ENCODE measurements around the gene BHLHE40. TPM values are rescaled to one million over a fixed set of nuclear protein-coding genes. Genes with fewer than 3 reads are reported as not detected.
A peak's percentile ranks its signal among the peaks of the same experiment; 100 is the strongest.

BHLHE40 gene
- total RNA-seq, 1 donor from 2014 or later = 96.3 TPM

GRCh38 chr3:4988983-4989834 is 10.0 kb downstream of the BHLHE40 start:
- no peak overlapping the region for H3K4me3 ChIP-seq (ENCODE audit: low read depth, low read length)
- DNase-seq (ENCODE audit: low read depth) = no peak
- TF ChIP-seq, protein P1, sequence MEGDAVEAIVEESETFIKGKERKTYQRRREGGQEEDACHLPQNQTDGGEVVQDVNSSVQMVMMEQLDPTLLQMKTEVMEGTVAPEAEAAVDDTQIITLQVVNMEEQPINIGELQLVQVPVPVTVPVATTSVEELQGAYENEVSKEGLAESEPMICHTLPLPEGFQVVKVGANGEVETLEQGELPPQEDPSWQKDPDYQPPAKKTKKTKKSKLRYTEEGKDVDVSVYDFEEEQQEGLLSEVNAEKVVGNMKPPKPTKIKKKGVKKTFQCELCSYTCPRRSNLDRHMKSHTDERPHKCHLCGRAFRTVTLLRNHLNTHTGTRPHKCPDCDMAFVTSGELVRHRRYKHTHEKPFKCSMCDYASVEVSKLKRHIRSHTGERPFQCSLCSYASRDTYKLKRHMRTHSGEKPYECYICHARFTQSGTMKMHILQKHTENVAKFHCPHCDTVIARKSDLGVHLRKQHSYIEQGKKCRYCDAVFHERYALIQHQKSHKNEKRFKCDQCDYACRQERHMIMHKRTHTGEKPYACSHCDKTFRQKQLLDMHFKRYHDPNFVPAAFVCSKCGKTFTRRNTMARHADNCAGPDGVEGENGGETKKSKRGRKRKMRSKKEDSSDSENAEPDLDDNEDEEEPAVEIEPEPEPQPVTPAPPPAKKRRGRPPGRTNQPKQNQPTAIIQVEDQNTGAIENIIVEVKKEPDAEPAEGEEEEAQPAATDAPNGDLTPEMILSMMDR (conservative IDR thresholded peaks at IDR 0.05; ENCODE audit: low read depth, low read length) = no peak

- DNase-seq (ENCODE audit: low read depth) = no peak
- H3K4me3 ChIP-seq (ENCODE audit: low read depth, low read length) = no peak overlapping the region
- TF ChIP-seq, protein P1 (conservative IDR thresholded peaks at IDR 0.05; ENCODE audit: low read depth, low read length) = no peak
Measured at GRCh38 chr3:4990069-4990468, 10.8 kb downstream of the BHLHE40 start.

- TF ChIP-seq, protein P1 (conservative IDR thresholded peaks at IDR 0.05; ENCODE audit: low read depth, low read length) = no peak
- no peak overlapping the region for H3K4me3 ChIP-seq (ENCODE audit: low read depth, low read length)
- no peak for DNase-seq (ENCODE audit: low read depth)
Measured at GRCh38 chr3:4992118-4992517, 12.9 kb downstream of the BHLHE40 start.

DNA sequence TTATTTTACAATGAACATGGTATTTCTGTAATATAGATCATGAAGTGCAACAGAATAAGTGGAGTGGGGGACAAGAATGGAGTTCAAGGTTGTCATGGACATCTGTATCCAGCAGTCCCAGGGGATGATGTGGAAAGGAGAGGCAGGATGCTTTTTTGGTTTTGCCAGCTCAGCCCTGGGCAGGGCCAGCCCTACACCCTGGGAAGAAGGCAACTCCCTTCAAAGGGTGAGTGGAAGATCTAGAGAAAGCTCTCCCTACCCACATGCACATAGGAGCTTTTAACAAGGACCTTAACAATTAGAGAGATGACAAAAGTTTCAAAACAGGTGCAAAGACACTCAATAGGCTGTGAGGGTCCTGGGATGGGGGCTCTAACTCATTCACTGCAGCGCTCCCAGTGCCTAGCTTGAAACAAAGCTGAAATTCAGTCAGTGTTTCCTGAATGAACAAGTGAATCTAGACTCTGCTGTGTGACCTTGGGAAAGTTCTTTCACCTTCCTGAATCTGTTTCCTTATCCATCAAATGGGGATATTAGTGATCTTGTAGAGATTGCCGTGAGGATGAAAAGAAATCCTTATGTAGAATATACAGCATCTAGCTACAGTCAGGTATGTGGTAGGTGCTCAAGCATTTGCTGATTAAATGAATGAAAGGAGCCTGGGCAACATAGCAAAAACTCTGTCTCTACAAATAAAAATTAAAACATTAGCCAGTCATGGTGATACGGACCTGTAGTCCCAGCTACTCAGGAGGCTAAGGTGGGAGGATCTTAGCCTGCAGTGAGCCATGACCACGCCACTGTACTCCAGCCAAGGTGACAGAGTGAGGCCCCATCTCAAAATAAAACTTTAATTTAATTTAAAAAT is 14.3 kb downstream of the BHLHE40 start:
- no peak overlapping the region for H3K4me3 ChIP-seq (ENCODE audit: low read depth, low read length)
- DNase-seq (ENCODE audit: low read depth) = no peak
- TF ChIP-seq, protein P1 (conservative IDR thresholded peaks at IDR 0.05; ENCODE audit: low read depth, low read length) = no peak

DNA sequence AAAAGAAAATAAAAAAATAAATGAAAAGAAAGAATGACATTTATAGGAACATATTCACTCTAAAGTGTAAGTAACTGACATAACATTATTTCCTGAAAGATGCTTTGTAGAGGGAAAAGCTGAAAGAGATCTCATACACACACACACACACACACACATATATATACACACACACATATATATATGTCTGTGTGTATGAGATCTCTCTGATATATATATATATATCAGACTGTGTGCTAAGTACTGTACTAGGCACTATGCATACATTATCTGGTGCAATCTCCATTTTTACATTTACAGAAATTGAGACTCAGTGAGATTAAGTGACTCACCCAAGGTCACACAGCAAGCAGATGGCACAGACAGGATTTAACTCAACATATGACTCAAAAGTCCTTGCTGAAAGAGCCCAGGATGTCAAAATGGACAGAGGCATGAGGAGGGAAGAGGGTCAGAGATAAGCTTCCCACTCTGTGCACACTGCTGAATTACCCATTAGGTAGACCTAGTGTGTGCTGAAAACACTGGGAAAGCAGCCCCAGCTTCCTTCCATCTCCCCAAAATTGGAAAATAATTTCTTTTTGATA is 15.0 kb downstream of the BHLHE40 start:
- TF ChIP-seq, protein P1 (conservative IDR thresholded peaks at IDR 0.05; ENCODE audit: low read depth, low read length) = no peak
- no peak overlapping the region for H3K4me3 ChIP-seq (ENCODE audit: low read depth, low read length)
- no peak for DNase-seq (ENCODE audit: low read depth)

GRCh38 chr3:4994823-4995499 is 15.7 kb downstream of the BHLHE40 start:
- H3K4me3 ChIP-seq (ENCODE audit: low read depth, low read length) = peak overlapping the region; percentile 5
- TF ChIP-seq, protein P1 (conservative IDR thresholded peaks at IDR 0.05; ENCODE audit: low read depth, low read length) = no peak
- DNase-seq (ENCODE audit: low read depth) = peak; percentile 94
